ENCODE results near the gene MAD1L1.

GRCh38 chr7:1913466-1914282 is 319.1 kb downstream of the MAD1L1 start:
- TF ChIP-seq, protein P1, sequence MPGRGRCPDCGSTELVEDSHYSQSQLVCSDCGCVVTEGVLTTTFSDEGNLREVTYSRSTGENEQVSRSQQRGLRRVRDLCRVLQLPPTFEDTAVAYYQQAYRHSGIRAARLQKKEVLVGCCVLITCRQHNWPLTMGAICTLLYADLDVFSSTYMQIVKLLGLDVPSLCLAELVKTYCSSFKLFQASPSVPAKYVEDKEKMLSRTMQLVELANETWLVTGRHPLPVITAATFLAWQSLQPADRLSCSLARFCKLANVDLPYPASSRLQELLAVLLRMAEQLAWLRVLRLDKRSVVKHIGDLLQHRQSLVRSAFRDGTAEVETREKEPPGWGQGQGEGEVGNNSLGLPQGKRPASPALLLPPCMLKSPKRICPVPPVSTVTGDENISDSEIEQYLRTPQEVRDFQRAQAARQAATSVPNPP (CRISPR knock-in tag; IDR thresholded peaks at IDR 0.05): no peak
- TF ChIP-seq, protein P2, sequence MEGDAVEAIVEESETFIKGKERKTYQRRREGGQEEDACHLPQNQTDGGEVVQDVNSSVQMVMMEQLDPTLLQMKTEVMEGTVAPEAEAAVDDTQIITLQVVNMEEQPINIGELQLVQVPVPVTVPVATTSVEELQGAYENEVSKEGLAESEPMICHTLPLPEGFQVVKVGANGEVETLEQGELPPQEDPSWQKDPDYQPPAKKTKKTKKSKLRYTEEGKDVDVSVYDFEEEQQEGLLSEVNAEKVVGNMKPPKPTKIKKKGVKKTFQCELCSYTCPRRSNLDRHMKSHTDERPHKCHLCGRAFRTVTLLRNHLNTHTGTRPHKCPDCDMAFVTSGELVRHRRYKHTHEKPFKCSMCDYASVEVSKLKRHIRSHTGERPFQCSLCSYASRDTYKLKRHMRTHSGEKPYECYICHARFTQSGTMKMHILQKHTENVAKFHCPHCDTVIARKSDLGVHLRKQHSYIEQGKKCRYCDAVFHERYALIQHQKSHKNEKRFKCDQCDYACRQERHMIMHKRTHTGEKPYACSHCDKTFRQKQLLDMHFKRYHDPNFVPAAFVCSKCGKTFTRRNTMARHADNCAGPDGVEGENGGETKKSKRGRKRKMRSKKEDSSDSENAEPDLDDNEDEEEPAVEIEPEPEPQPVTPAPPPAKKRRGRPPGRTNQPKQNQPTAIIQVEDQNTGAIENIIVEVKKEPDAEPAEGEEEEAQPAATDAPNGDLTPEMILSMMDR (CRISPR knock-in tag; IDR thresholded peaks at IDR 0.05): no peak
- TF ChIP-seq ZNF101 (CRISPR knock-in tag; IDR thresholded peaks at IDR 0.05; ENCODE audit: borderline replicate concordance, low read depth): no peak
- no peak for TF ChIP-seq SIN3A (IDR thresholded peaks at IDR 0.05; ENCODE audit: borderline replicate concordance, low read depth, low read length)
- TF ChIP-seq ZNF737 (CRISPR knock-in tag; IDR thresholded peaks at IDR 0.05; ENCODE audit: borderline replicate concordance): no peak
- no peak for TF ChIP-seq FOXJ3 (CRISPR knock-in tag; IDR thresholded peaks at IDR 0.05; ENCODE audit: borderline replicate concordance)

Measured in HepG2 (cell line).